ENCODE data around the gene ZFP36L1. TPM values are rescaled to one million over a fixed set of nuclear protein-coding genes. Genes with fewer than 3 reads are reported as not detected.

ZFP36L1 gene
- total and polyA plus RNA-seq, 8 donors: 63.7 to 310 (median 175) TPM

GRCh38 chr14:68780358-68781160 lies 12.3 kb downstream of the ZFP36L1 start:
- H3K9me3 ChIP-seq: no peaks in the 10 kb centered on the region
- peaks cover 46 to 65% (median 54%) of the 10 kb centered on the region in 3 donors for H3K4me1 ChIP-seq
- intact Hi-C loops (cut with DNase I): loop anchor here in 2 of 3 donors (10.0 kb wide), 2 partner anchors 256 to 536 kb away; no protein-coding TSS in a partner anchor
- H3K27ac ChIP-seq: peak overlapping the region; percentile 51 to 100 (median 76)
- no peak overlapping the region for H3K4me3 ChIP-seq
- FAIRE-seq (no peak), DNase-seq (peak in 5 of 6 donors; percentile 52 to 75 (median 62)), ATAC-seq (peak in 3 of 4 donors; percentile 26 to 34 (median 34))
- no peak for TF ChIP-seq CTCF (IDR thresholded peaks at IDR 0.05)
- H3K36me3 ChIP-seq: no peaks in the 10 kb centered on the region
- H3K27me3 ChIP-seq: no peaks in the 10 kb centered on the region
- 54 to 57% methylated on average over 7 of the region's 7 CpGs for WGBS, 2 donors

GRCh38 chr14:68779761-68780323 lies 13.0 kb downstream of the ZFP36L1 start:
- Histone ChIP-seq H3K27me3 (no peaks in the 10 kb centered on the region), H3K9me3 (no peaks in the 10 kb centered on the region), H3K4me3 (no peak overlapping the region), H3K27ac (peak overlapping the region in 3 of 4 donors; percentile 74 to 100 (median 77)), H3K36me3 (no peaks in the 10 kb centered on the region), H3K4me1 (peaks cover 38 to 58% (median 47%) of the 10 kb centered on the region in 3 donors)
- peak in 1 of 6 donors; percentile 14 for DNase-seq
- intact Hi-C loops (cut with DNase I): loop anchor here in 2 of 3 donors (10.0 kb wide), 3 partner anchors 105 to 535 kb away; no protein-coding TSS in a partner anchor
- FAIRE-seq: peak; percentile 5
- WGBS, 2 donors: 81 to 82% methylated on average over 9 of the region's 9 CpGs
- ATAC-seq: no peak
- TF ChIP-seq CTCF (IDR thresholded peaks at IDR 0.05): no peak

GRCh38 chr14:68777644-68778043 lies 15.2 kb downstream of the ZFP36L1 start:
- Histone ChIP-seq H3K9me3 (no peaks in the 10 kb centered on the region), H3K27me3 (no peaks in the 10 kb centered on the region), H3K4me3 (no peak overlapping the region), H3K4me1 (peaks cover 26 to 42% (median 41%) of the 10 kb centered on the region in 3 donors), H3K36me3 (no peaks in the 10 kb centered on the region), H3K27ac (no peak overlapping the region)
- intact Hi-C loops (cut with DNase I): loop anchor here in 1 of 3 donors (10.0 kb wide), 1 partner anchor 103 kb away; no protein-coding TSS in a partner anchor
- FAIRE-seq (no peak), DNase-seq (peak in 1 of 6 donors; percentile 6), ATAC-seq (no peak)
- TF ChIP-seq CTCF (IDR thresholded peaks at IDR 0.05): no peak
- WGBS, 2 donors: 93 to 96% methylated on average over 1 of the region's 1 CpG

GRCh38 chr14:68775614-68776126 lies 17.2 kb downstream of the ZFP36L1 start:
- H3K9me3 ChIP-seq: no peaks in the 10 kb centered on the region
- H3K4me3 ChIP-seq: no peak overlapping the region
- intact Hi-C loops (cut with DNase I): loop anchor here in 1 of 3 donors (10.0 kb wide), 1 partner anchor 101 kb away; no protein-coding TSS in a partner anchor
- FAIRE-seq (no peak), DNase-seq (peak in 2 of 6 donors; percentile 10 to 16), ATAC-seq (no peak)
- no peak for TF ChIP-seq CTCF (IDR thresholded peaks at IDR 0.05)
- H3K27ac ChIP-seq: no peak overlapping the region
- H3K27me3 ChIP-seq: no peaks in the 10 kb centered on the region
- WGBS, 2 donors: 93 to 95% methylated on average over 6 of the region's 6 CpGs
- H3K36me3 ChIP-seq: no peaks in the 10 kb centered on the region
- H3K4me1 ChIP-seq: peaks cover 11 to 24% (median 22%) of the 10 kb centered on the region in 3 donors
